ENCODE measurements around the gene NEURL3. TPM values are rescaled to one million over a fixed set of nuclear protein-coding genes. Genes with fewer than 3 reads are reported as not detected.

The NEURL3 gene
- total and polyA plus RNA-seq, 7 donors, result 0.36 to 6.4 (median 3.5) TPM; not detected in 3

- Histone ChIP-seq H3K4me3 (no peak overlapping the region), H3K9me3 (no peaks in the 10 kb centered on the region), H3K4me1 (peaks cover 0 to 11% (median 8%) of the 10 kb centered on the region in 4 donors), H3K27me3 (no peaks in the 10 kb centered on the region), H3K27ac (peak overlapping the region in 2 of 4 donors; percentile 3 to 14), H3K36me3 (peaks cover 6 to 61% (median 33%) of the 10 kb centered on the region in 4 donors)
- intact Hi-C loops (cut with DNase I), result no loop called here
- TF ChIP-seq CTCF (IDR thresholded peaks at IDR 0.05) (no peak), POLR2AphosphoS5 (IDR thresholded peaks at IDR 0.05) (no peak), POLR2A (IDR thresholded peaks at IDR 0.05) (no peak), EP300 (IDR thresholded peaks at IDR 0.05) (no peak)
- peak; percentile 57 for DNase-seq
- 74 to 86% methylated on average over 4 of the region's 4 CpGs for WGBS, 2 donors
Observed at GRCh38 chr2:96549466-96549785, 44.3 kb upstream of the NEURL3 start.

DNA sequence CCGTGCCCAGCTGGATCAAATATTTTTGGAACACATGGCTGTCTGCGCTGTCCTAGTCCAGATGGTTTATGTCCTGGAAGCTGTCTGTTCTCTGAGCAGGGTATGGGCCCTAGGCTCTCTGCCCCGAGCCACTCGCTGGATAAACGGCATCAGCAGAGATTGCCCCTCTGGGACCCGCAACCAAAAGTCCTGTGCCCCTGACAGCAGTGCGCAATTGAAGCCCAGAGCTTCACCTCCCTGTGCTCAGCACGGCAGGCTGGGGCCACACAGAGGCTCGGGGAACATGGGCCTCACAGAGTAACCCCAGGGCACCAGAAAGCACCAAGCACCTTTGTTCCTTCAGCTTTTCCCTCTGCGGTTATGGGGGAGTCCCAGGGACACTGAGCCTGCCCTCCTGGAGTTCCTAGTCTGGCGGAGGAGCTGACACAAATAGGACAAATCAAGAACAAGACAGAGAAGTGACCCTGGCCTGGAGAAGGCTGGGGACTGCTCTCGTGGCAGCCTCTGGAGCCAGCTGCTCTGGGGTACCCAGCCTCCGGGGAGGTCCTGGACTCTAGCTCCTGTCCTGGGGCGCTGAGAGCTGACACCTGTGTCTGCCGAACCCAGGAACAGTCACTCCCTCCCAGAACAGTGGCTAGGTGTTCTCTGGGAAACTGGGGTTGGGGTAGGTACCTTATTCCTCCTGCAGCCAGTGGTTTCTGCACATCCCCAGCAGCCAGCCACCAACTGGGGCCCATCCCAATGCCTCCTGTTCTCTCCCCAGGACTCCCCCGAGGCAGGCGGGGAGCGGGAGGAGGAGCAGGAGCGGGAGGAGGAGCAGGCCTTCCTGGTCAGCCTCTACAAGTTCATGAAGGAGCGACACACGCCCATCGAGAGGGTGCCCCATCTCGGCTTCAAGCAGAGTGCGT is 43.7 kb upstream of the NEURL3 start:
- 90 to 92% methylated on average over 24 of the region's 24 CpGs for WGBS, 2 donors
- Histone ChIP-seq H3K27ac (peak overlapping the region in 1 of 4 donors; percentile 3), H3K9me3 (no peaks in the 10 kb centered on the region), H3K27me3 (no peaks in the 10 kb centered on the region), H3K4me3 (no peak overlapping the region), H3K4me1 (peaks cover 0 to 5% (median 1%) of the 10 kb centered on the region in 4 donors), H3K36me3 (peaks cover 6 to 61% (median 33%) of the 10 kb centered on the region in 4 donors)
- intact Hi-C loops (cut with DNase I), result no loop called here
- peak; percentile 48 for DNase-seq
- TF ChIP-seq POLR2A (IDR thresholded peaks at IDR 0.05), result no peak
- no peak for TF ChIP-seq CTCF (IDR thresholded peaks at IDR 0.05)
- no peak for TF ChIP-seq POLR2AphosphoS5 (IDR thresholded peaks at IDR 0.05)
- no peak for TF ChIP-seq EP300 (IDR thresholded peaks at IDR 0.05)

GRCh38 chr2:96547731-96548171 is 42.6 kb upstream of the NEURL3 start:
- no peak overlapping the region for H3K27ac ChIP-seq
- peak; percentile 32 for DNase-seq
- H3K36me3 ChIP-seq, result peaks cover 6 to 61% (median 33%) of the 10 kb centered on the region in 4 donors

DNA sequence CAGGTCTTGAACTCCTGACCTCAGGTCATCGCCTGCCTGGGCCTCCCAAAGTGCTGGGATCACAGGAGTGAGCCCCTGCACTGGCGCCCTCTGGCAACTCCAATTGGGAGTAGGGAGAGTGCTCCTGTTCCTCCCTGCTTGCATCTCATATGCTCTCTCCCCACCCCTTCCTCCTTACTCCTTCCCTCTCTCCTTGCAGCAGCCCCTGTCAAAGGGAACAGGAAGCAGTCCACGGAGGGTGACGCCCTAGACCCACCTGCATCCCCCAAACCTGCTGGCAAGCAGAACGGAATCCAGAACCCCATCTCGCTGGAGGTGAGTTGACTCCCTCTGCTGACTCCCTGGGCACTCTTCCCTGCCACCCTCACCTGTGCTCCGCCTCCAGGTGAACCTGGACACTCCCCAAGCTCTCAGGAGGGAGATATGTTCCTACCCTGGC is 42.1 kb upstream of the NEURL3 start:
- intact Hi-C loops (cut with DNase I), result no loop called here
- Histone ChIP-seq H3K4me1 (peaks cover 0 to 4% (median 0%) of the 10 kb centered on the region in 4 donors), H3K27me3 (no peaks in the 10 kb centered on the region), H3K27ac (no peak overlapping the region), H3K4me3 (no peak overlapping the region), H3K36me3 (peaks cover 6 to 57% (median 32%) of the 10 kb centered on the region in 4 donors), H3K9me3 (no peaks in the 10 kb centered on the region)
- TF ChIP-seq CTCF (IDR thresholded peaks at IDR 0.05), result no peak
- TF ChIP-seq EP300 (IDR thresholded peaks at IDR 0.05), result no peak
- TF ChIP-seq POLR2AphosphoS5 (IDR thresholded peaks at IDR 0.05), result no peak
- TF ChIP-seq POLR2A (IDR thresholded peaks at IDR 0.05), result no peak
- no peak for DNase-seq
- whole genome bisulfite sequencing, 2 donors, result 80 to 87% methylated on average over 7 of the region's 7 CpGs

More at GRCh38 chr2:96547731-96548171, 42.6 kb upstream of the NEURL3 start:
- Histone ChIP-seq H3K4me1 (peaks cover 0 to 4% (median 0%) of the 10 kb centered on the region in 4 donors), H3K9me3 (no peaks in the 10 kb centered on the region), H3K27me3 (no peaks in the 10 kb centered on the region), H3K4me3 (no peak overlapping the region)
- intact Hi-C loops (cut with DNase I), result no loop called here
- WGBS, 2 donors, result 87 to 90% methylated on average over 6 of the region's 6 CpGs
- TF ChIP-seq POLR2AphosphoS5 (IDR thresholded peaks at IDR 0.05), result no peak
- TF ChIP-seq POLR2A (IDR thresholded peaks at IDR 0.05), result no peak
- TF ChIP-seq CTCF (IDR thresholded peaks at IDR 0.05), result no peak
- no peak for TF ChIP-seq EP300 (IDR thresholded peaks at IDR 0.05)

Data from sigmoid colon (tissue), 7 donors.